CD14-positive monocyte (primary cell): ENCODE results near the gene EXOC4. TPM values are rescaled to one million over a fixed set of nuclear protein-coding genes. Genes with fewer than 3 reads are reported as not detected.

Source experiments
- DNase-seq, 3 donors: peaks; one replicate each; pipeline ENCODE4 v3.0.0-alpha.2; 2011 to 2022
- H2AFZ ChIP-seq: 2 replicates; pipeline ENCODE4 v1.6.0; 2012; ENCODE audit warnings: mild to moderate bottlenecking, low read depth, low read length, inconsistent platforms; ENCODE audit not compliant: insufficient read depth, poor library complexity, severe bottlenecking
- H3K27ac ChIP-seq, 2 donors: 1 replicate in 1 of 2; 2 replicates in 1 of 2; pipeline ENCODE4 v1.5.1; 2012 to 2013; ENCODE audit warnings: low read length in 2 of 2, control low read depth in 1 of 2, inconsistent platforms in 1 of 2, low read depth in 1 of 2, mild to moderate bottlenecking in 1 of 2
- H3K27me3 ChIP-seq, 2 donors: one replicate each; pipeline versions ENCODE4 v1.6.0 to v1.6.1; 2011 to 2013; ENCODE audit warnings: low read length in 2 of 2; ENCODE audit not compliant: control insufficient read depth in 2 of 2, insufficient read depth in 2 of 2
- H3K36me3 ChIP-seq, 2 donors: replicated peaks in 1 of 2; 1 replicate in 1 of 2; 2 replicates in 1 of 2; pipeline versions ENCODE4 v1.5.1 to v1.6.1; 2012 to 2013; ENCODE audit warnings: low read length in 2 of 2, control low read depth in 1 of 2, inconsistent platforms in 1 of 2, mild to moderate bottlenecking in 1 of 2; ENCODE audit not compliant: insufficient read depth in 2 of 2, control insufficient read depth in 1 of 2
- H3K4me1 ChIP-seq, 2 donors: 1 replicate in 1 of 2; 2 replicates in 1 of 2; pipeline versions ENCODE4 v1.5.1 to v1.6.1; 2012 to 2013; ENCODE audit warnings: low read length in 2 of 2, control low read depth in 1 of 2, inconsistent platforms in 1 of 2, mild to moderate bottlenecking in 1 of 2, moderate library complexity in 1 of 2; ENCODE audit not compliant: insufficient read depth in 2 of 2, control insufficient read depth in 1 of 2
- H3K4me2 ChIP-seq: replicated peaks from 2 replicates; pipeline ENCODE3; 2012; ENCODE audit warnings: low read length, moderate library complexity, mild to moderate bottlenecking; ENCODE audit not compliant: poor library complexity, severe bottlenecking; ENCODE audit errors: extremely low read depth
- H3K4me3 ChIP-seq, 3 experiments: fragments of 200-600 bp in 1 of 3; sonication (generic) in 1 of 3; replicated peaks in 1 of 3; 1 replicate in 2 of 3; 2 replicates in 1 of 3; pipeline ENCODE4 v1.5.1; 2011 to 2013; ENCODE audit warnings: low read length in 3 of 3, mild to moderate bottlenecking in 3 of 3, control low read depth in 2 of 3, low read depth in 2 of 3, inconsistent platforms in 1 of 3, moderate library complexity in 1 of 3
- H3K79me2 ChIP-seq: 2 replicates; pipeline ENCODE4 v1.6.0; 2012; ENCODE audit warnings: mild to moderate bottlenecking, control low read depth, inconsistent platforms, low read length, moderate library complexity; ENCODE audit not compliant: insufficient read depth
- H3K9ac ChIP-seq: 2 replicates; pipeline ENCODE4 v1.6.0; 2017; ENCODE audit warnings: low read length, mild to moderate bottlenecking; ENCODE audit not compliant: insufficient read depth, poor library complexity, severe bottlenecking
- H3K9me3 ChIP-seq, 2 donors: replicated peaks in 1 of 2; 1 replicate in 1 of 2; 2 replicates in 1 of 2; pipeline versions ENCODE4 v1.5.1 to v1.6.1; 2012 to 2013; ENCODE audit warnings: low read length in 2 of 2, control low read depth in 1 of 2; ENCODE audit not compliant: control insufficient read depth in 1 of 2, insufficient read depth in 1 of 2
- H4K20me1 ChIP-seq: 2 replicates; pipeline ENCODE4 v1.6.0; 2012; ENCODE audit warnings: mild to moderate bottlenecking, low read length, control low read depth, moderate library complexity; ENCODE audit not compliant: insufficient read depth
- H3K27ac Mint-ChIP-seq, 7 donors: one replicate each; pipeline ENCODE4 v1.8.0; 2020; ENCODE audit warnings: mild to moderate bottlenecking in 7 of 7, mixed read lengths in 7 of 7, moderate library complexity in 6 of 7, inconsistent platforms in 2 of 7
- H3K27me3 Mint-ChIP-seq, 3 donors: one replicate each; pipeline ENCODE4 v1.8.0; 2021 to 2022; ENCODE audit warnings: low read depth in 3 of 3, mild to moderate bottlenecking in 3 of 3, mixed read lengths in 3 of 3, moderate library complexity in 3 of 3, inconsistent platforms in 1 of 3
- H3K36me3 Mint-ChIP-seq, 2 donors: one replicate each; pipeline ENCODE4 v1.8.0; 2020; ENCODE audit warnings: mixed read lengths in 2 of 2, inconsistent platforms in 1 of 2, mild to moderate bottlenecking in 1 of 2
- H3K4me1 Mint-ChIP-seq: one replicate; pipeline ENCODE4 v1.8.0; 2020; ENCODE audit warnings: mild to moderate bottlenecking, mixed read lengths
- H3K4me3 Mint-ChIP-seq, 2 donors: one replicate each; pipeline ENCODE4 v1.8.0; 2020; ENCODE audit warnings: mild to moderate bottlenecking in 2 of 2, mixed read lengths in 2 of 2, moderate library complexity in 1 of 2
- H3K9me3 Mint-ChIP-seq, 7 donors: one replicate each; pipeline ENCODE4 v1.8.0; 2020 to 2022; ENCODE audit warnings: mixed read lengths in 7 of 7, mild to moderate bottlenecking in 6 of 7, moderate library complexity in 6 of 7, inconsistent platforms in 2 of 7
- CTCF ChIP-seq: fragments of 200-600 bp; IDR thresholded peaks from one replicate; pipeline ENCODE4 v1.8.0; 2022; ENCODE audit warnings: antibody characterized with exemption, mild to moderate bottlenecking
- whole genome bisulfite sequencing: methylation state at CpG from one replicate; pipeline ENCODE4 v1.1.5; 2013; ENCODE audit warnings: missing lambda C conversion rate; ENCODE audit not compliant: insufficient coverage; 5-methylcytosine and 5-hydroxymethylcytosine counted together
- intact Hi-C, 2 donors: fragments of 100-400 bp; cut with micrococcal nuclease; formaldehyde crosslinking; loops; one replicate each; pipeline versions ENCODE4 v1.15.0 to v1.15.1; 2023
- polyA plus RNA-seq, 3 donors: library from polyadenylated mRNA; depleted of rRNA in 1 of 3; unstranded in 2 of 3; stranded (reverse) in 1 of 3; fragments of 300-500 nt in 2 of 3; fragments of >200 nt in 1 of 3; fragmentation: Illumina TruSeq in 2 of 3; gene quantifications; 1 replicate in 2 of 3; 2 replicates in 1 of 3; pipeline ENCODE4 v1.2.3, GENCODE V29; 2012 to 2021

The EXOC4 gene
- polyA plus RNA-seq, 3 donors, result 20.6 to 22.3 (median 22.3) TPM

DNA sequence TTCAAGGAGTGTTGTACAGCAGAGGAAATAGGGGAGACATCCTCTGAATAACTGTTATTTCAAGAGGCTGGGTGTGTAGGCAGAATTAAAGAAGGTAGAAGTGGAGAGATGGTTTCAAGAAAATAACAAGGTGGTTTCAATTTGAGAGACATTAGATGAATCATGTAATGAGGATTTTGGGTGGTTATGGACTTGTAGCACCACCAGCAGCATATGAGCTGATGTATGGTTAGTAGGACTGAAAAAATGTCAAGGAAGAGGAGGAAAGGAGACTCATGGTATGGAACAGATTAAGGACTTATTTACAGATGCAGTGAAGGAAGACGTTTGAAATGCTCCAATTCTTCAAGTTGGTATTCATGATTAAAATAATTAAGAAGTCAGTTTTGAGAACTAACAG lies 166.2 kb downstream of the EXOC4 start:
- H3K9me3 ChIP-seq, result peaks cover 0 to 8% of the 10 kb centered on the region in 2 donors
- no peaks in the 10 kb centered on the region for H3K36me3 ChIP-seq
- no peaks in the 10 kb centered on the region for H3K27me3 ChIP-seq
- H4K20me1 ChIP-seq, result no peaks in the 10 kb centered on the region
- no peak overlapping the region for H2AFZ ChIP-seq
- no peak for TF ChIP-seq CTCF
- Mint-ChIP-seq H3K9me3 (peaks cover 0 to 5% (median 3%) of the 10 kb centered on the region in 7 donors), H3K4me1 (no peaks in the 10 kb centered on the region), H3K36me3 (peaks cover 3 to 4% of the 10 kb centered on the region in 2 donors), H3K27me3 (peaks cover 0 to 3% (median 0%) of the 10 kb centered on the region in 3 donors), H3K27ac (no peak overlapping the region), H3K4me3 (no peak overlapping the region)
- H3K4me1 ChIP-seq, result no peaks in the 10 kb centered on the region
- 75% methylated on average over 1 of the region's 1 CpG for WGBS
- no peak overlapping the region for H3K9ac ChIP-seq
- H3K27ac ChIP-seq, result no peak overlapping the region
- intact Hi-C loops, result no loop called here
- no peak for DNase-seq
- no peak overlapping the region for H3K4me2 ChIP-seq
- no peaks in the 10 kb centered on the region for H3K79me2 ChIP-seq
- no peak overlapping the region for H3K4me3 ChIP-seq

GRCh38 chr7:133423618-133424017 lies 170.7 kb downstream of the EXOC4 start:
- Histone ChIP-seq H2AFZ (no peak overlapping the region), H3K79me2 (no peaks in the 10 kb centered on the region), H3K27ac (no peak overlapping the region), H3K9ac (no peak overlapping the region), H3K27me3 (no peaks in the 10 kb centered on the region), H4K20me1 (no peaks in the 10 kb centered on the region), H3K9me3 (peaks cover 0 to 9% of the 10 kb centered on the region in 2 donors), H3K4me1 (no peaks in the 10 kb centered on the region), H3K4me2 (no peak overlapping the region), H3K4me3 (no peak overlapping the region), H3K36me3 (no peaks in the 10 kb centered on the region)
- no peak for TF ChIP-seq CTCF
- no peak for DNase-seq
- H3K4me3 Mint-ChIP-seq, result no peak overlapping the region
- H3K27me3 Mint-ChIP-seq, result no peaks in the 10 kb centered on the region
- intact Hi-C loops, result no loop called here
- peaks cover 6 to 10% of the 10 kb centered on the region in 2 donors for H3K36me3 Mint-ChIP-seq
- H3K9me3 Mint-ChIP-seq, result peaks cover 0 to 7% (median 4%) of the 10 kb centered on the region in 7 donors
- no peaks in the 10 kb centered on the region for H3K4me1 Mint-ChIP-seq
- 96% methylated on average over 10 of the region's 23 CpGs for WGBS
- H3K27ac Mint-ChIP-seq, result no peak overlapping the region
